GM23248 (cell line): ENCODE data around the gene TSNAX. TPM values are rescaled to one million over a fixed set of nuclear protein-coding genes. Genes with fewer than 3 reads are reported as not detected.

Source experiments
- DNase-seq: peaks from one replicate; pipeline ENCODE4 v3.0.0-alpha.2; 2015
- H2AFZ ChIP-seq: fragments of 200-600 bp; sonication (generic); 2 replicates; pipeline ENCODE4 v1.6.1; 2016; ENCODE audit warnings: antibody characterized with exemption
- H3F3A ChIP-seq: fragments of 200-600 bp; sonication (generic); 2 replicates; pipeline ENCODE4 v1.6.1; 2016; ENCODE audit warnings: mild to moderate bottlenecking, antibody characterized with exemption, mixed run types; ENCODE audit not compliant: insufficient read depth
- H3K27ac ChIP-seq: fragments of 200-600 bp; sonication (generic); 2 replicates; pipeline ENCODE4 v1.5.1; 2016; ENCODE audit warnings: mild to moderate bottlenecking
- H3K27me3 ChIP-seq: fragments of 200-600 bp; sonication (generic); replicated peaks from 2 replicates; pipeline ENCODE4 v1.6.1; 2016; ENCODE audit warnings: mild to moderate bottlenecking; ENCODE audit not compliant: insufficient read depth
- H3K36me3 ChIP-seq: fragments of 200-600 bp; sonication (generic); 2 replicates; pipeline ENCODE4 v1.6.1; 2016; ENCODE audit warnings: low read depth, mild to moderate bottlenecking
- H3K4me1 ChIP-seq: fragments of 200-600 bp; sonication (generic); 2 replicates; pipeline ENCODE4 v1.6.1; 2016; ENCODE audit warnings: mild to moderate bottlenecking; ENCODE audit not compliant: insufficient read depth
- H3K4me2 ChIP-seq: fragments of 200-600 bp; sonication (generic); one replicate; pipeline ENCODE4 v1.6.1; 2016; ENCODE audit warnings: mild to moderate bottlenecking; ENCODE audit not compliant: unreplicated experiment
- H3K4me3 ChIP-seq: fragments of 200-600 bp; sonication (generic); 2 replicates; pipeline ENCODE4 v1.5.1; 2016; ENCODE audit warnings: mild to moderate bottlenecking
- H3K79me2 ChIP-seq: fragments of 200-600 bp; sonication (generic); 2 replicates; pipeline ENCODE4 v1.6.1; 2016; ENCODE audit warnings: mild to moderate bottlenecking; ENCODE audit not compliant: insufficient read depth
- H3K9ac ChIP-seq: fragments of 200-600 bp; sonication (generic); 2 replicates; pipeline ENCODE4 v1.6.1; 2016; ENCODE audit warnings: mild to moderate bottlenecking
- H3K9me2 ChIP-seq: fragments of 200-600 bp; sonication (generic); 2 replicates; pipeline ENCODE4 v1.6.1; 2016; ENCODE audit warnings: mixed run types, mild to moderate bottlenecking, moderate library complexity; ENCODE audit not compliant: insufficient read depth
- H3K9me3 ChIP-seq: fragments of 200-600 bp; sonication (generic); one replicate; pipeline ENCODE4 v1.6.1; 2017; ENCODE audit warnings: low read depth
- H4K20me1 ChIP-seq: fragments of 200-600 bp; sonication (generic); 2 replicates; pipeline ENCODE4 v1.6.0; 2016; ENCODE audit not compliant: insufficient read depth
- EZH2 ChIP-seq: fragments of 200-600 bp; sonication (generic); IDR thresholded peaks from 2 replicates; pipeline ENCODE4 v1.6.1; 2018; ENCODE audit warnings: antibody characterized with exemption, mild to moderate bottlenecking; ENCODE audit not compliant: insufficient read depth, poor library complexity, severe bottlenecking
- EZH2phosphoT487 ChIP-seq: fragments of 200-600 bp; sonication (generic); IDR thresholded peaks from 2 replicates; pipeline ENCODE4 v1.6.1; 2018; ENCODE audit warnings: antibody characterized with exemption, moderate library complexity, mild to moderate bottlenecking, low read depth; ENCODE audit not compliant: insufficient read depth
- WGBS, 2 experiments: methylation state at CpG; one replicate each; pipeline ENCODE4 v1.1.6; 2015 to 2017; ENCODE audit warnings: low lambda C conversion rate in 2 of 2, low coverage in 1 of 2; ENCODE audit errors: missing lambda C conversion rate in 2 of 2; 5-methylcytosine and 5-hydroxymethylcytosine counted together
- in situ Hi-C: fragments of 300-500 bp; cut with MboI; formaldehyde crosslinking; loops from 2 replicates; pipeline ENCODE4 v1.15.0; 2020
- polyA plus RNA-seq: library from polyadenylated mRNA; unstranded; fragments of >200 nt; fragmentation: Nextera tagmentation; extraction: Ambion mirVana; gene quantifications from 2 replicates; pipeline ENCODE4 v1.2.1, GENCODE V29; 2016
- total RNA-seq: library from RNA; depleted of rRNA; stranded (reverse); fragments of >200 nt; shearing (Covaris generic); gene quantifications from 2 replicates; pipeline ENCODE4 v1.2.3, GENCODE V29; 2014

TSNAX gene
- total and polyA plus RNA-seq, 2 experiments from 2014 or later = 39.4 to 45.8 TPM

DNA sequence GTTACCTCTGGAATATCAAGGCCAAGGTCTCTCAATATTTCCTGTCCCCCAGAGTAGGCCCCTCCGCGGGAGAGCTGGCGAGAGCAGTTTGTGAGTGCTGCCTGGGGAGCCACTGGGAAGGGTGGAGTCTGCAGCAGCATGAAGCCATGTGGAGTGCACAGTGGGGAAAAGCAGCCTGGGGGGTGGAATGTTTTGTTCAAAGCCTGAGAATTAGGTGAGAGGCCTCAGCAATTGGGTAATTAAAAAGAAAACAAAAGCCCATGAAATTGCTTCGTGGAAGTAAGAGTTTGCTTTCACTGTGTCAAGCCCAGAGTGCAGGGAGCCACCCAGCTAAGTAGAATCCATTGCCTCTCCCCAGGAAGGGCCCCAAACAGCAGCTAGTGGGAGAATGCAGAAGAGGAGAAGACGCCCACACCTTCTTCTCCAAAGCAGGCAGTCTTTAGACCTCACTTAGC, 67.9 kb downstream of the TSNAX start:
- Histone ChIP-seq H3F3A (peaks cover 15% of the 10 kb centered on the region; the same call in 1 of the 2 replicates), H3K4me2 (no peak overlapping the region), H3K36me3 (no peaks in the 10 kb centered on the region), H4K20me1 (no peaks in the 10 kb centered on the region), H2AFZ (no peak overlapping the region), H3K4me3 (no peak overlapping the region), H3K4me1 (peaks cover 13% of the 10 kb centered on the region), H3K9ac (no peak overlapping the region), H3K27me3 (no peaks in the 10 kb centered on the region), H3K79me2 (no peaks in the 10 kb centered on the region), H3K9me3 (no peaks in the 10 kb centered on the region), H3K27ac (no peak overlapping the region), H3K9me2 (no peaks in the 10 kb centered on the region)
- TF ChIP-seq EZH2phosphoT487 (no peak), EZH2 (no peak)
- in situ Hi-C loops = no loop called here
- no peak for DNase-seq
- WGBS, 2 experiments = 41 to 48% methylated on average over 5 of the region's 5 CpGs

DNA sequence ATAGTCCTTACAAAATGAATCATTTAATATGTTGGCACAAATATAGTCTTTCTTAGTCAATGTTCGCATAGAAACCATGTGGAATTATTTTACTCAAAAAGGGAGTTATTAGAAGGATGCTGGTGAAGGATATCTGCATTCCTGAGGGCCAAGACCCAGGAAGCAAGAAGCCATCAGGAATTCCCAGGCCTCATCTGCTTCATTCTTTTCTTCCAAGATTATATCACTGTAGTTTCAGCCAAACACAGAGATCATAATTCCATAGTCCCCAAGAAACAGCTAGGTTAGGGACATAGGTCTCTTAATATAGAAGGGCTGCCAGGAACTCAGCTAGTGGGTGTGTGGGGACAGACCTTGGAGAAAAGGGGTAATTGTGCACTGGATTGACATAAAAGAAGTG, 69.5 kb downstream of the TSNAX start:
- TF ChIP-seq EZH2 (no peak), EZH2phosphoT487 (no peak)
- Histone ChIP-seq H3K9ac (no peak overlapping the region), H3K27me3 (no peaks in the 10 kb centered on the region), H3K9me3 (no peaks in the 10 kb centered on the region), H3K4me3 (no peak overlapping the region), H3K36me3 (no peaks in the 10 kb centered on the region), H3K9me2 (no peaks in the 10 kb centered on the region), H3K4me2 (no peak overlapping the region), H2AFZ (no peak overlapping the region), H4K20me1 (no peaks in the 10 kb centered on the region), H3K4me1 (peaks cover 13% of the 10 kb centered on the region), H3F3A (peaks cover 15% of the 10 kb centered on the region; the same call in 1 of the 2 replicates), H3K27ac (no peak overlapping the region), H3K79me2 (no peaks in the 10 kb centered on the region)
- no peak for DNase-seq
- in situ Hi-C loops = no loop called here
- WGBS, 2 experiments = 59 to 62% methylated on average over 1 of the region's 1 CpG

DNA sequence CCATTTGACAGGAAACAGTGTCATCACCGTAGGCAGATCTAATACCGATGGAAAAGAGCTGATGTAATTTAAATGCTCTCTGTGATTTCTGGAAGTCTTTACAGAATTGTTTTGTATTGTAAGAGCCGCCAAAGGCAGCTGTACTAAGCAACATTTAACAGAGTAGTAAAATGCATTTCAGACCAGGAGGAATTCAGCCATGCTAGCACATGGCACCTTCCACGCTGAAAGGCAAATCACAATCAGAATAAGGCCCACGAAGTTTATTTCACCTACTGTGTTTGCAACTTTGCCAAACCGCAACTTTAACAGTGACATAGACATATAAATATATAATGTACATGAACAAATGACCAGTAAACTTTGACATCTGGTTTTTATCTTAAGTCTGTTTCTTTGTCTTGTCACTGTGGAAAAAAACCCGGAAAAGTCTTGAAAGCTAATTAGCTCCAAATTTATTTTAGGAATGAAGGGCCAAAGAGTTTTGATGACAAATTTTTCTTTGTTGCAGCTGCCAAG, 72.0 kb downstream of the TSNAX start:
- Histone ChIP-seq H2AFZ (peak overlapping the region; percentile 50), H3K4me2 (peak overlapping the region; percentile 60)

DNA sequence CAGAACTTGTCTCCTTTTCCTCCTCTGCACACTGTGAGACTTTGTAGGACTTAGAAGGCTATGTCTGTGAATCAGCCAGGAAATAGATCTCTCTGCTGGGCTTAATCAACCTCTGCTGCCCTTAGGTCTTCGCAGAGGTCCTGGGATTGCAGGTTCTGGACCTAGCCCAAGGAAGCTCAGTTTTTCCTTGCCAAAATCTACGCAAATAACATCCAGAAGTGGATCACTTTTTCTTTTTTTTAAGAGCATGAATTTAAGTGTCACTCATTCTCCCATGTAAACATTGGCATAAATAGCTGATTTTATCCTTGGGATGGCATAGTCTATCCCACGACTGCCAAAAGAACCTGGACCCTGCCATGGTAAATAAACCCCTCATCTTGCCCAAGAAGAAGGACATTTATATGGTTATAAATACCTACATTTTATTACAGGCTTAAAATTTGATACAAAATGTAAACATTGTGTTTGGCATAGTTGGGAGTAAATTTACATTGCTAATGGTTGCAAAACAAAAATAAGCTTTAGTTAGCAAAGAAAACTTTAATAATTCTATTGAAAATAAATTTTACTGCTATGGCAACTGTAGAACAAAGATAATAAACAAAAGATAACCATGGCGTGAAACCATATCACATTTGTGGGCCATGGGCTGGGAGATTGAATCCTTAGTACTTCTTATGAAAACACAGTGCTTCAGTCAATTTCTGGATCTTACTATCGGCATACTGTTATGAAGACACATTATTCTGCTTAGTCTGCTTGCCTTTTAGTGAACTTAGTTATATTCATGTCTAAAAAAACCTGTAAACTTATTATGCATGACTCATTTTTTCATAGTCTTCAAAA, 73.6 kb downstream of the TSNAX start:
- H3K4me2 ChIP-seq = no peak overlapping the region
- no peaks in the 10 kb centered on the region for H3K36me3 ChIP-seq
- in situ Hi-C loops = no loop called here

More for the DNA sequence above, 72.0 kb downstream of the TSNAX start:
- 1 to 3% methylated on average over 7 of the region's 7 CpGs for WGBS, 2 experiments
- Histone ChIP-seq H3K9me3 (no peaks in the 10 kb centered on the region), H4K20me1 (no peaks in the 10 kb centered on the region), H3K36me3 (no peaks in the 10 kb centered on the region), H3K79me2 (no peaks in the 10 kb centered on the region), H3K27me3 (no peaks in the 10 kb centered on the region), H3F3A (peaks cover 15% of the 10 kb centered on the region; the same call in 1 of the 2 replicates), H3K27ac (peak overlapping the region; percentile 7; the same call in 1 of the 2 replicates), H3K4me3 (no peak overlapping the region), H3K4me1 (peaks cover 13% of the 10 kb centered on the region), H3K9me2 (no peaks in the 10 kb centered on the region), H3K9ac (peak overlapping the region; percentile 20)
- peak; percentile 48 for DNase-seq
- in situ Hi-C loops = no loop called here
- TF ChIP-seq EZH2 (no peak), EZH2phosphoT487 (no peak)

More for the DNA sequence above, 73.6 kb downstream of the TSNAX start:
- H3K79me2 ChIP-seq = no peaks in the 10 kb centered on the region
- DNase-seq = no peak
- H3K27me3 ChIP-seq = no peaks in the 10 kb centered on the region
- H4K20me1 ChIP-seq = no peaks in the 10 kb centered on the region
- H3K4me3 ChIP-seq = no peak overlapping the region
- TF ChIP-seq EZH2 = no peak
- no peak for TF ChIP-seq EZH2phosphoT487
- H3F3A ChIP-seq = peaks cover 15% of the 10 kb centered on the region; the same call in 1 of the 2 replicates
- no peaks in the 10 kb centered on the region for H3K9me2 ChIP-seq
- WGBS, 2 experiments = 82% methylated on average over 5 of the region's 5 CpGs
- H3K9me3 ChIP-seq = no peaks in the 10 kb centered on the region
- no peak overlapping the region for H2AFZ ChIP-seq
- peaks cover 13% of the 10 kb centered on the region for H3K4me1 ChIP-seq
- H3K9ac ChIP-seq = no peak overlapping the region
- no peak overlapping the region for H3K27ac ChIP-seq
